Peyer's patch (tissue), 4 donors: ENCODE data around the gene THBS3. TPM values are rescaled to one million over a fixed set of nuclear protein-coding genes. Genes with fewer than 3 reads are reported as not detected.
A peak's percentile ranks its signal among the peaks of the same experiment; 100 is the strongest.

Experiments used
- DNase-seq, 3 donors: peaks; one replicate each; pipeline ENCODE4 v3.0.0-alpha.2; 2017 to 2019
- H3K27ac ChIP-seq, 4 donors: fragments of 200-600 bp; sonication (generic); one replicate each; pipeline ENCODE4 v1.5.1; 2016 to 2019
- H3K27me3 ChIP-seq, 2 donors: fragments of 200-600 bp; sonication (generic); one replicate each; pipeline ENCODE4 v1.5.1; 2019
- H3K36me3 ChIP-seq, 3 donors: fragments of 200-600 bp; sonication (generic); one replicate each; pipeline ENCODE4 v1.5.1; 2016 to 2019
- H3K4me1 ChIP-seq, 4 donors: fragments of 200-600 bp; sonication (generic); one replicate each; pipeline ENCODE4 v1.5.1; 2016 to 2019
- H3K4me3 ChIP-seq, 4 donors: fragments of 200-600 bp; sonication (generic); 1 replicate in 3 of 4; 2 replicates in 1 of 4; pipeline ENCODE4 v1.5.1; 2016 to 2019; ENCODE audit warnings: mild to moderate bottlenecking in 1 of 4
- H3K9me3 ChIP-seq, 4 donors: fragments of 200-600 bp; sonication (generic); one replicate each; pipeline ENCODE4 v1.5.1; 2016 to 2019; ENCODE audit warnings: mild to moderate bottlenecking in 1 of 4
- POLR2A ChIP-seq, 2 donors: fragments of 450-650 bp; IDR thresholded peaks; one replicate each; pipeline ENCODE4 v1.5.1; 2017; ENCODE audit warnings: antibody characterized with exemption in 2 of 2, mild to moderate bottlenecking in 2 of 2, moderate library complexity in 2 of 2
- total RNA-seq, 4 donors: library from RNA; depleted of rRNA; stranded (reverse); fragments of >200 nt; gene quantifications; one replicate each; pipeline ENCODE4 v1.1.0, GENCODE V29; 2016
- TF ChIP-seq, protein P1 (sequence below), 6 experiments: fragments of 450-650 bp in 4 of 6; fragments of 200-600 bp in 2 of 6; sonication (generic) in 1 of 6; IDR thresholded peaks; one replicate each; pipeline ENCODE4 v1.5.1; 2017 to 2019; ENCODE audit warnings: antibody characterized with exemption in 6 of 6, mild to moderate bottlenecking in 3 of 6, moderate library complexity in 1 of 6

The THBS3 gene
- total RNA-seq, 4 donors from 2014 or later = 15.9 to 58.6 (median 46.5) TPM

DNA sequence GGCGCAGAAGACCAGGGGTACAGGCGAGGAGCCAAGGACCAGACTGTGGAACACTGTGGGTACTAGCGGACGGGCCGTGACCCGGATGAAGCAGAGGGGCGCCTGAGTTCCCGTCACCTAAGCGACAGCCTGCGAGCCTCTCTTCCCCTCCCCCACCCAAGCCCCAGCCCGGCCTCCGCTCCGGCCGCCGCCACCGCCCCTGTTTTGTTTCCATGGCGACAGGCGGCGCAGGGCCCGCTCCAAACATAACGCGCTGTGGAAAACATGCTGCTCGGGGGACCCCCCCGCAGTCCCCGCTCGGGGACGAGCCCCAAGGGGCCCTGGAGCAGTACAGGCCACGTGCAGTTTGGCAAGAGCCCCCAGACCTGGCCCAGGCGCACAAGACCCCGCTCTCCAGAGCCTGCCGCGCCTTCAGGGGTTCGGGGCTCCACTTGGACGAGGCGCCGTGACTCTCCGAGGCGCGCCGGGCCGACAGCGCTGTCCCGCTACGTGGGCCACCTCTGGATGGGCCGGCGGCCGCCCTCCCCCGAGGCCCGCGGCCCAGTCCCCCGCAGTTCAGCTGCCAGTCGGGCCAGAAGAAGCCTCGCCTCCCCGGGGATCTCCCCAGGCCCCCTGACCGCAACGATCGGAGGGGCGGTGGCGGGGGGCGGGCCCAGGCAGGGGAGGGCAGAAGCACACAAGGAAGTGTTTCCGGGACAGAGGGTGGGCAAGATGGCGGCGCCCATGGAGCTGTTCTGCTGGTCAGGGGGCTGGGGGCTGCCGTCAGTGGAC is 1.0 kb upstream of the THBS3 start, which contains the start of gene MTX1:
Gene MTX1, plus strand, starts transcription at position 155 of the 771 bp plus-strand sequence. Its CDS starts 110 bp downstream, at position 265.
- peak; percentile 87 to 92 (median 88) for DNase-seq
- peaks cover 5 to 29% (median 13%) of the 10 kb centered on the region in 4 donors for H3K4me1 ChIP-seq
- TF ChIP-seq POLR2A (IDR thresholded peaks at IDR 0.05) = peak; percentile 22 to 38
- TF ChIP-seq, protein P1, sequence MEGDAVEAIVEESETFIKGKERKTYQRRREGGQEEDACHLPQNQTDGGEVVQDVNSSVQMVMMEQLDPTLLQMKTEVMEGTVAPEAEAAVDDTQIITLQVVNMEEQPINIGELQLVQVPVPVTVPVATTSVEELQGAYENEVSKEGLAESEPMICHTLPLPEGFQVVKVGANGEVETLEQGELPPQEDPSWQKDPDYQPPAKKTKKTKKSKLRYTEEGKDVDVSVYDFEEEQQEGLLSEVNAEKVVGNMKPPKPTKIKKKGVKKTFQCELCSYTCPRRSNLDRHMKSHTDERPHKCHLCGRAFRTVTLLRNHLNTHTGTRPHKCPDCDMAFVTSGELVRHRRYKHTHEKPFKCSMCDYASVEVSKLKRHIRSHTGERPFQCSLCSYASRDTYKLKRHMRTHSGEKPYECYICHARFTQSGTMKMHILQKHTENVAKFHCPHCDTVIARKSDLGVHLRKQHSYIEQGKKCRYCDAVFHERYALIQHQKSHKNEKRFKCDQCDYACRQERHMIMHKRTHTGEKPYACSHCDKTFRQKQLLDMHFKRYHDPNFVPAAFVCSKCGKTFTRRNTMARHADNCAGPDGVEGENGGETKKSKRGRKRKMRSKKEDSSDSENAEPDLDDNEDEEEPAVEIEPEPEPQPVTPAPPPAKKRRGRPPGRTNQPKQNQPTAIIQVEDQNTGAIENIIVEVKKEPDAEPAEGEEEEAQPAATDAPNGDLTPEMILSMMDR (IDR thresholded peaks at IDR 0.05) = no peak
- no peaks in the 10 kb centered on the region for H3K9me3 ChIP-seq
- H3K27ac ChIP-seq = peak within 1 kb of the TSS; percentile 95 to 99 (median 97)
- no peaks in the 10 kb centered on the region for H3K27me3 ChIP-seq
- peaks cover 0 to 3% (median 0%) of the 10 kb centered on the region in 3 donors for H3K36me3 ChIP-seq
- H3K4me3 ChIP-seq = peak within 1 kb of the TSS; percentile 63 to 93 (median 83)

DNA sequence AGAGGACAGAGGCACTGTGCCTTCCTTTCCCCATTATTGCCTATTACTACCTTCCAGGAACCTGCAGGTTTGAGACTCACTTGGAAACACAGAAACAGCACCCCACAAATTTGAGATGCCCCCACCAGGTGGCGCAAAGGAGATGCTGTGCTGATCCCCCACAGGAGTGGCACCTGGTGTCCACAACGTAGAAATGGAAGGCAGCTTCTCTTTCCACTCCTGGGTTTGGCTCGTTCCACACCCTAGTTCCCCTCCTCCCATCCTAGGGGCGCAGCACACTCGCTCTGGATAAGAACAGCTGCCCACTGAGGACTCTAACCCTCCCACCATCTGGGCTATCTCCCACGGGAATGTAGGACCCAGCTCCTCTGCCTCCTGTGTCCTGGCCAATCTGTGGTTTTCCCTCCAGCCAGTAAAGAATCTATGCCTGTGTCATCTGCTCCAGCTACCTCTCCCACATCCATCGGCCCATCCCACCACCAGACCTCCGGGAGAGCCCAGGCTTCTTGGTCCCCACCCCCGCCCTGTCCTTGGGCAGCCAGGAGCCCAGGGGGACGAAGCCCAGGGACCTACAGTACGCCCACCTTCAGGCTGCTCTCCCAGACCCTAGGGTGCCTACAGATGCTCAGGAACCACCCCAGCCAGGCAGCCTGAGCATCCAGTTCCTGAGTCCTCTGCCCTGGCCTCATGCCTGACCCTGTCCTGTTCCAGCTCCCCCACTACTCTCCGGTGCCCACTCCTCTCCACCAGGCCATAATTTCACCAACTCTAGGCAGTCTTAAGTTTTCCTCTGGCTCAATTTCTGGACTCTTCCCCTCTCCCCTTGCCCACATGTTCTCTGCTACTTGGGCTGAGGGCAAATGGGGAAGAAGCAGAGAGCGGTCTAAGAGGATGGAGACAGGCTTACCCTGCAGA is 549 bp downstream of the THBS3 start:
- H3K4me1 ChIP-seq = peaks cover 5 to 29% (median 13%) of the 10 kb centered on the region in 4 donors
- H3K27ac ChIP-seq = peak overlapping the region; percentile 95 to 99 (median 97)
- DNase-seq = peak; percentile 91 to 96 (median 93)
- H3K36me3 ChIP-seq = peaks cover 0 to 3% (median 0%) of the 10 kb centered on the region in 3 donors
- H3K27me3 ChIP-seq = no peaks in the 10 kb centered on the region
- H3K4me3 ChIP-seq = peak overlapping the region in 2 of 4 donors; percentile 7 to 63
- TF ChIP-seq, protein P1 (IDR thresholded peaks at IDR 0.05) = peak; percentile 77 to 94 (median 92)
- TF ChIP-seq POLR2A (IDR thresholded peaks at IDR 0.05) = no peak
- H3K9me3 ChIP-seq = no peaks in the 10 kb centered on the region

DNA sequence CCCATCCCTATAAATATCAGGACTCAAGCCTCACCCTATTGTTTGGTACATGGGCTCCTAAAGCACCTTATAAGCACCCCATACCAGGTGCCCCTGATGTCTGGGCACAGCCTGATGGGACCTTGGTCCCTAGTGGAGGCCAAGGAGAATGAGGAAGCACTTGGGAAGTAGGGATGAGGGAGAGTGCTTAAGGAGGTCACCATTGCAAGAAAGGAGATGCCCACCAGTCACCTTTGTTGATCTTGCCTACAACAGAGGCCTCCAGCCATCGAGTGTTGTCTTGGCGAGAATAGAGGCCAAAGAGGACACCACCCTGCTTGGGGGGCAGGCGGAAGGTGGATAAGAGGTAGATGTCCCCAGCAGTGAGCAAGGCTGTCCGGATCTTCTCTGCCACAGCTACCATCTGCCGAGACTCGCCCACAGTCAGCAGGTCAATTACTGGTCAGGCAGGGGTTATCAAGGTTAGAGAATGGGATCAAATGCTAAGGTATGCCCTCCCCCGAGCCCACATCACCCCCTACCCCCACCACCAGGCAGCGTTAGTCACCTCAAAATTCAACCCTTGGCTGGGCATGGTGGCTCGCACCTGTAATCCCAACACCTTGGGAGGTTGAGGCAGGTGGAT is 1.6 kb downstream of the THBS3 start:
- Histone ChIP-seq H3K4me1 (peaks cover 5 to 29% (median 13%) of the 10 kb centered on the region in 4 donors), H3K9me3 (no peaks in the 10 kb centered on the region), H3K27me3 (no peaks in the 10 kb centered on the region), H3K4me3 (no peak overlapping the region), H3K27ac (no peak overlapping the region), H3K36me3 (peaks cover 0 to 3% (median 0%) of the 10 kb centered on the region in 3 donors)
- DNase-seq = no peak
- TF ChIP-seq, protein P1 (IDR thresholded peaks at IDR 0.05) = no peak
- no peak for TF ChIP-seq POLR2A (IDR thresholded peaks at IDR 0.05)

DNA sequence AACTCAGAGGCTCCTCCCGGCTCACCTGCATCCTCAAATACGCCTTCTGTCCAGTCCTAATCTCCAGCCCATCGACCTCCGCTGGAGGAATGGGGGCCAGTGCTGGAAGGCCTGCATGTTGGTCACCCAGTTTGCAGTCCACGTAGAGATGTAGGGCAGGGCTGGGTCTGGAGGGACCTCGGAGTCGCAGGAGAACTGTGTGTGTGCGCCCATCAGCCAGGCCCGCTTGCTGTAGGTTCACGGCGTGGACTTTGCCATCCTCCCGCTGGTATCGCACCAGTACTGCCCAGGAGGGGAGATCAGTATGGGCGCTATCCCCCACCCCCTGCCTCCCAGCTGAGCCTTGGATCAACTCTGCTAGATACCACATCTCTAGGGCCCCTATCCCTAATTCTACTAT is 2.7 kb downstream of the THBS3 start:
- DNase-seq = no peak
- Histone ChIP-seq H3K9me3 (no peaks in the 10 kb centered on the region), H3K4me1 (peaks cover 5 to 27% (median 13%) of the 10 kb centered on the region in 4 donors), H3K27me3 (no peaks in the 10 kb centered on the region), H3K27ac (no peak overlapping the region), H3K36me3 (no peaks in the 10 kb centered on the region), H3K4me3 (no peak overlapping the region)
- TF ChIP-seq, protein P1 (IDR thresholded peaks at IDR 0.05) = no peak
- TF ChIP-seq POLR2A (IDR thresholded peaks at IDR 0.05) = no peak
